COLO668 (cell line): ENCODE data around the gene C22orf31.

Experiments
- DNase-seq: peaks from one replicate; lab custom pipeline; 2025; ENCODE audit not compliant: unreplicated experiment; lab: John Stamatoyannopoulos, UW

The C22orf31 gene

GRCh38 chr22:29081517-29082236, 20.0 kb upstream of the C22orf31 start:
- DNase-seq = no peak

GRCh38 chr22:29080106-29080975, 18.7 kb upstream of the C22orf31 start:
- DNase-seq = no peak

- peak; percentile 71 for DNase-seq
Observed at GRCh38 chr22:29079218-29079901, 17.7 kb upstream of the C22orf31 start.

GRCh38 chr22:29078869-29079207, 17.2 kb upstream of the C22orf31 start:
- no peak for DNase-seq

GRCh38 chr22:29078036-29078868, 16.6 kb upstream of the C22orf31 start:
- no peak for DNase-seq

- no peak for DNase-seq
Observed at GRCh38 chr22:29074276-29074772, 12.7 kb upstream of the C22orf31 start.

- no peak for DNase-seq
Observed at GRCh38 chr22:29073618-29074275, 12.1 kb upstream of the C22orf31 start.

GRCh38 chr22:29072979-29073617, 11.5 kb upstream of the C22orf31 start, which contains the start of gene KREMEN1:
Gene KREMEN1 (plus strand): TSS chr22:29073035. CDS start chr22:29073131, 96 bp downstream.
- no peak for DNase-seq

- DNase-seq = peak; percentile 92
Observed at GRCh38 chr22:29072193-29072978, 10.8 kb upstream of the C22orf31 start.

GRCh38 chr22:29071261-29072045, 9.8 kb upstream of the C22orf31 start:
- peak; percentile 85 for DNase-seq

GRCh38 chr22:29070490-29070889, 8.9 kb upstream of the C22orf31 start:
- no peak for DNase-seq

- no peak for DNase-seq
Observed at GRCh38 chr22:29069463-29069862, 7.8 kb upstream of the C22orf31 start.

- no peak for DNase-seq
Observed at GRCh38 chr22:29065468-29066190, 4.0 kb upstream of the C22orf31 start.

GRCh38 chr22:29062286-29062821, 723 bp upstream of the C22orf31 start:
- no peak for DNase-seq

- no peak for DNase-seq
Observed at GRCh38 chr22:29060931-29061330, 700 bp downstream of the C22orf31 start.

- no peak for DNase-seq
Observed at GRCh38 chr22:29060251-29060869, 1.3 kb downstream of the C22orf31 start.

GRCh38 chr22:29056472-29056871, 5.2 kb downstream of the C22orf31 start:
- no peak for DNase-seq
